NCI-H2227 treated with DMSO at 0.1 percent for 48 hours (cell line): ENCODE measurements around the gene USP49.

ENCODE experiments used
- DNase-seq: peaks from one replicate; lab custom pipeline; 2025; lab: John Stamatoyannopoulos, UW

Gene USP49

GRCh38 chr6:41874741-41875140, 20.4 kb downstream of the USP49 start:
- DNase-seq = no peak

GRCh38 chr6:41872147-41872546, 23.0 kb downstream of the USP49 start:
- DNase-seq = no peak

DNA sequence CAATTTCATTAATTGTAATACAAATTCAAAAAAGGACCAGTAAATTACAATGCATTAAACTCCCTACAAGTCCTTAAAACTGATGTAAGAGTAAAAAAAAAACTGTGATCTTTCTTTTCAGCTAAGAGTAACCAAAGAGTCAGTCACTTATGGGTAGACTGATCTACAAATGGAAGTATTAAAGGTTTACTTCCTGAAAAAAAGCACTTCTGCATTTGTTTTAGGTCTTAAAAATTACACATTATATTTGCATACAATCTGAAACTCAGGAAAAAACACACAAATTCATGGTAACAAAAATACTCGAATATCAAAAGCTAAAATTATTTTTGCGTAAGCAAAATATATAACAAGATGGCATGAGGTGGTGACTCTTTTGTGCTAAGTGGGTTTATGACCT, 23.5 kb downstream of the USP49 start:
- no peak for DNase-seq

- no peak for DNase-seq
Measured at GRCh38 chr6:41859356-41859755, 35.8 kb downstream of the USP49 start.

- DNase-seq = no peak
Measured at GRCh38 chr6:41858703-41859102, 36.5 kb downstream of the USP49 start.

- DNase-seq = no peak
Measured at GRCh38 chr6:41850861-41851260, 44.3 kb downstream of the USP49 start.

GRCh38 chr6:41846666-41847237, 48.4 kb downstream of the USP49 start:
- peak; percentile 4 for DNase-seq

DNA sequence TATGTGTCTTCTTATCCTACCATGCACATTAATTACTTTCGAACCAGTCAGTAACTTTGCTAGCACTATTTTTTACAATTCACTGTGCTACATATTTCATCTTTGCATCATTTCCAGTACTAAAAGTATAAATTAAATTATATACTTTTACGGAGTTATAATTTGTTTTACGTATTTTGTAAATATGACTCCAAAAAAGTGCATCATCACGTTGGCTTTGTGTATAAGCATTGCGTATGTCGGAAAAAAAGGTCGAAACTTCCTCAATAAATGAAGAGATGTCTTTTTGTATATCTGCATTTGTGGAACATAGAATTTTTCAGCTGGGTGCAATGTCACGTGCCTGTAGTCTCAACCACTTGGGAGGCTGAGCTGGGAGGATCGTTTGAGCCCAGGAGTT, 52.0 kb downstream of the USP49 start:
- DNase-seq = no peak

DNA sequence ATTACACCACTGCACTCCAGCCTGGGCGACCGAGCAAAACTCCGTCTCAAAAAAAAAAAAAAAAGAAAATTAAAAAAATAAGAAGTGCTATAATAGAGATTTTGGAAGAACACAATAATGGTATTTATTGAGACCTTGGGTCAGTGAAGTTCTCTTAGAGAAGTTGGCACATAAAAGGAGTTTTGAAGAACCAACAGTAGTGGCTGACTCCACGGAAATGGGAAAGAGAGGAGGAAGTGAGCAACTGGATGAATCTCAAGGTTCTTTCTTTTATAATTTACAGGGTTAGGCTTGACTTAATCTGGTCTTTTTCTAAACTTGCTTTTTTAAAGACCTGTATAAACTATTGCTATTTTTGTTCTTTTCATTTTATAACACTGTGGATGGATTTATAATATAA, 54.8 kb downstream of the USP49 start:
- no peak for DNase-seq

GRCh38 chr6:41836660-41837052, 58.5 kb downstream of the USP49 start:
- DNase-seq = no peak

- no peak for DNase-seq
Measured at GRCh38 chr6:41836022-41836659, 59.0 kb downstream of the USP49 start.

GRCh38 chr6:41832263-41832662, 62.9 kb downstream of the USP49 start:
- DNase-seq = no peak

GRCh38 chr6:41826343-41827022, 68.7 kb downstream of the USP49 start:
- DNase-seq = no peak

- no peak for DNase-seq
Measured at GRCh38 chr6:41824571-41825569, 70.3 kb downstream of the USP49 start.

DNA sequence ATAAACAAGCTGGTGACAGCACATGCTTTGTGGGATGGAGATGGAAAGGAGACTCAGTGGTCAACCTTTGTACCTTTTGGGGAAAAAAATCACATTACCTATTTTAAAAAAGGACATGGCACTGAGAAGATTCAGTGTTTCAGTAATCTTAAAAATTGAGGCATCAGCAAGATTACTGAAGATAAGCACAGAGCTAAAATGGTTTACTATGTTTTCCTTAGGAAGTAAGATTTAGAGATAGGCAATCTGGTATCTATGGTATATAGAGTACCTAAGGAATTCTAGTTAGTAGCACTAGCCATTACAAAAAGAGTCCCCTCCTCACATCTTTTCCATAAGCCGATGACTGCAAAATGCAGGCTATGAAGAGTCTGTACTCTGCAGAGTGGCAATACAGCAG, 72.0 kb downstream of the USP49 start:
- DNase-seq = no peak

DNA sequence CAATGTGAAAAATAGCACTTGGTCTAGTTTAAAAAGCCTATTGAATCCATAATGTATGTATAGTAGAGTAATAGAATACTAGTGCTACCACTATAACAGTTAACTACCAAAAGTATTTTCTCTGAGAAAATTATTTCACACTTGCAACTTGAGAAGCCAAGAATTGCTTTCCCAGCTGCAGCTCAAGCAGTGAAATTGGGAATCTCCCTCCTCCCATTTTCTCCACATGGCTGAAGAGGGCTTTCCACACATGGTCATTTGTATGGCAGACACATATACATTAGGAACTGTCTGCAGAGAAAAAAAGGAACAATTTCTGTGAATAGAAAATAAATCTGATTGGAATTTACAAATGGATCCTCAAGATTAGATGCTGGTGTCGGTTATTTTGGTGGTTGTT, 73.2 kb downstream of the USP49 start:
- DNase-seq = no peak

- DNase-seq = no peak
Measured at GRCh38 chr6:41821266-41821665, 73.9 kb downstream of the USP49 start.

DNA sequence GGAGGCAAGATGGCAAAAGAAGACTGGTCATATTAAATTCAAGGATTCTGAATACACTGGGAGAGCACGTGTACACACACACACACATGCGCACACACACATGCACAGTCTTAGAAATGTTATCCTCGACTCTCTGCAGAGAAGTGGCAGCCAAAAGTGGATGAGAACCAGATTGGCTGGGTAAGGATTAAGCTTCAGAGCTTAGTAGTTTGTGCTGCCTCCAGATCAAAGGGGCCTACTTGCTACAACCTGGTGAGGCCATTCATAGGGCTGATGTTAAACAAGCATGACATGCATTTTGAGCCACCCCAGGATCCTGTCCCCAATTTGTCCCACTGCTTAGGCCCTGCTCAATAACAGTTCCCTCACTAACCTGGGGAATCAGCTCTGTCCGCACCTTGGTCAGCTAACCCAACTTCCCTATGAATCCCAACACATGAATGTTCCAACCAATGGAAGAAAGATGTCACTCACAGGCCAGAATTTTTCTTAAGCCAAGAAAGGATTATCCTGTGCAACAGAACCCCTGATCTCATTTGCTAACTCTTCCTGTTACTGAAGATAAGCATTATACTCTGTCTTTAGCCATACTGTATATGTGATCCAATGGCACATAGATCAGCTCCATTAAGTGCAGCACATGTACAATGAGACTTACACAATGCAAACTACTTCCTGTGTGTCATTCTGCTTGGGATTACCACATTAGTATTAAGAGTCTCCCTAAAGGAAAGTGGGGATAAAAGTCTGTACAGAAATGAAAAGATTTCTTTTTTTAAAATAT, 76.7 kb downstream of the USP49 start:
- DNase-seq = no peak

DNA sequence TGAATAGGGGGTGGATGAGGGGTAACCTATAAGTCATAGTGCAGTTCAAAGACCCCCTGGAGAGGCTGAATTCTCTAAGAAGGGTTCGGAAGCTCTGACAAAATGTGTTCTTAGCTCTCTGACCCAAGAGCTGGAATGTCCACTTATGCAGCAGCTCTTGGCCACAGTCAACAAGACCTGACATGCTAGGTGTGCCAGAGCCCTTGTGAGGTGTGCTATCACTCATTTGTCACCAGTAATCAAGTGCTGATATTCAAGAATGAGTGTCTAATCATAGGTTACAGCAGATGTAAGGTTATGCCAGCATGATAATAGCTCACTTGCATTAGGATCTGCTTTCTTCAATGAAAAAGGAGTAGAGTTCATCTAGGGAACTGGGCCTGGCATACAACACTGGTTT, 79.6 kb downstream of the USP49 start:
- DNase-seq = no peak

DNA sequence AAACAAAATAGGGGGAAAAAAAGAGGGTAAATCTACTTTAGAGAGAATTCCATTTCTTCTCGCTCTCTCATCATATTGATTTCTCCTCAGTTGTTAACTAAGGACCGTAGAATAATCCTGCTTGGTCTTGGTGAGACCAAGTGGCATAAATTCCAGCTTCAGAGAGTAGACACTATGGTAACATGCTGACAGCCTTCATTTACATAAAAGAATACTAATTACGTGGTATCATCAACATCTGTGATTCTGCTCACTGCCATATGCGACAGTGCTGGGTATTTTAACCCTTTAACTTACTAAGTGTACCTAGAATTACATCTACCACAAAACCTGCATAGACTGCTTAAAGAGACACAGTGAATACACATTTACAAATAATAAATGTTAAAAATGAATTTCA, 80.5 kb downstream of the USP49 start:
- no peak for DNase-seq

- no peak for DNase-seq
Measured at GRCh38 chr6:41813956-41814355, 81.2 kb downstream of the USP49 start.

DNA sequence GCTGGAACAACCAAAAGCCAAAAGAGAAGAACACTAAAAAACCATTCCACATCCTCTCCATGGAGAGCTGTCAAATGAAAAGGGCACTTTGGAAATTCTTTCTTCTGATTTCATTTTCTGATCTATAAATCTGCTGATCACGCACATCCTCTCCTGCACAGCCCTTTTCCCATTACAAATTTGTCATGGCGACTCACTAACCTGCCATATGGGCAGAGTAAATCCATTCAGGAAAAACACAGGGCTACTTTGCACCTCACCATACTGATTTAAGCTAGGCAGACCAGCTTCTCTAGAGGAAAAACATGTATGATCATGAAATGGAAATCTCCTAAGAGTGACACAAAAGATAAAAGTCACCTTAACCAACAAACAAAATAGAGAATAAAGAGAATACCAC, 81.7 kb downstream of the USP49 start:
- DNase-seq = no peak
